Measurements from ENCODE around the gene EIF3J.

The EIF3J gene

GRCh38 chr15:44588541-44588940 lies 51.6 kb downstream of the EIF3J start:
- H3K27me3 ChIP-seq, result no peaks in the 10 kb centered on the region
- H3K36me3 ChIP-seq, result peaks cover 98% of the 10 kb centered on the region
- no peak for TF ChIP-seq CTCF (IDR thresholded peaks at IDR 0.05)
- no peak overlapping the region for H3K27ac ChIP-seq
- H3K9me3 ChIP-seq, result no peaks in the 10 kb centered on the region
- no peak overlapping the region for H3K4me3 ChIP-seq (ENCODE audit: low read depth in 1 of 2, low read length in 1 of 2)
- no peaks in the 10 kb centered on the region for H3K4me1 ChIP-seq (ENCODE audit: control insufficient read depth in 1 of 2, insufficient read depth in 1 of 2, low read depth in 1 of 2, low read length in 1 of 2)

GRCh38 chr15:44591326-44591725 lies 54.4 kb downstream of the EIF3J start:
- no peak overlapping the region for H3K27ac ChIP-seq
- H3K27me3 ChIP-seq, result no peaks in the 10 kb centered on the region
- no peak for TF ChIP-seq CTCF (IDR thresholded peaks at IDR 0.05)
- no peak overlapping the region for H3K4me3 ChIP-seq (ENCODE audit: low read depth in 1 of 2, low read length in 1 of 2)
- no peaks in the 10 kb centered on the region for H3K9me3 ChIP-seq
- H3K36me3 ChIP-seq, result peaks cover 98% of the 10 kb centered on the region
- H3K4me1 ChIP-seq (ENCODE audit: control insufficient read depth in 1 of 2, insufficient read depth in 1 of 2, low read depth in 1 of 2, low read length in 1 of 2), result no peaks in the 10 kb centered on the region

DNA sequence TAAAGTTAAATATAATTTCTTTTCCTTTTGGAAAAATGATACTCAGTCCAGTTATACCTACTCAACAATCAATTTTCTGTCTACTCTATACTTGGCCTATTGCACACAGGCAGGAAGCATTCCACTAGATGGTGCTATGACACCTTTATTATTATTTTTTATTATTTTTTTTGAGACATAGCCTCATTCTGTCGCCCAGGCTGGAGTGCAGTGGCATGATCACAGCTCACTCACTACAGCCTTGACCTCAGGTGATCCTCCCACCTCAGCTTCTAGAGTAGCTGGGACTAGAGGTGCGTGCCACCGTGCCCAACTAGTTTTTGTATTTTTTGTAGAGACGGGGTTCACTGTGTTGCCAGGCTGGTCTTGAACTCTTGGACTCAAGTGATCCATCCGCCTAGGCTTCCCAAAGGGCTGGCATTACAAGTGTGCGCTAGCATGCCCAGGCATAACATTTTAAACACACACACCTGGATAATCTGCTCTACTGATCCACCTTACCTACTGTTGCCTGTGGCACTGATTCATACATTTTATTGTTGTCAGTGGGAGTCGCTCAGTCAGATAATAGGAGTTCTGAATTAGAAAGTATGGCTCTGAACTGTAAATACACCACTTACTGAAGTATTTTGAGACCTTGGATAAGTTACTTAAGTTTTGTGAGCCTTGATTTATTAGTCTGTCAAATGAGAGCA lies 56.2 kb downstream of the EIF3J start:
- Histone ChIP-seq H3K36me3 (peaks cover 100% of the 10 kb centered on the region), H3K27ac (no peak overlapping the region), H3K4me1 (ENCODE audit: control insufficient read depth in 1 of 2, insufficient read depth in 1 of 2, low read depth in 1 of 2, low read length in 1 of 2) (no peaks in the 10 kb centered on the region), H3K4me3 (ENCODE audit: low read depth in 1 of 2, low read length in 1 of 2) (no peak overlapping the region), H3K9me3 (no peaks in the 10 kb centered on the region), H3K27me3 (no peaks in the 10 kb centered on the region)
- TF ChIP-seq CTCF (IDR thresholded peaks at IDR 0.05), result peak; percentile 12

DNA sequence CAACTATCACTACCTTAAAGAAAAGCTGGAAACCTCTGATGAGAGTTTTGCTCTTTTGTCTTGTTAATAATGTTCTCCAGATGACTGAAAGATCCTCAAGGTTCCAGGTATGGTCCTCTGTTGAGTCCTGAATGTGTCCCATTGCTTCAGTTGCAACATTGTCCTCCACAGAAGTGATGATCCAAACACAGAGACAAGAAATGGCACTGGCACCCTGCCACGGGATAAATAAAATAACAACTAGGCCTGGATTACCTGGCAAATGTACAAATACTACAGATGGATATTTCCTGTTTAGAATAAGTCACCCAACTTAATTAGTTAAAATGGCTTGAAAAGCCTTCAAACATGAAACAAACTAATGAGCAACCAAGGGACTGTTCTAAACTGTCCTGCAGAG lies 58.3 kb downstream of the EIF3J start:
- Histone ChIP-seq H3K27me3 (no peaks in the 10 kb centered on the region), H3K4me3 (ENCODE audit: low read depth in 1 of 2, low read length in 1 of 2) (no peak overlapping the region), H3K9me3 (peaks cover 3% of the 10 kb centered on the region), H3K4me1 (ENCODE audit: control insufficient read depth in 1 of 2, insufficient read depth in 1 of 2, low read depth in 1 of 2, low read length in 1 of 2) (no peaks in the 10 kb centered on the region), H3K36me3 (peaks cover 100% of the 10 kb centered on the region), H3K27ac (no peak overlapping the region)
- no peak for TF ChIP-seq CTCF (IDR thresholded peaks at IDR 0.05)

DNA sequence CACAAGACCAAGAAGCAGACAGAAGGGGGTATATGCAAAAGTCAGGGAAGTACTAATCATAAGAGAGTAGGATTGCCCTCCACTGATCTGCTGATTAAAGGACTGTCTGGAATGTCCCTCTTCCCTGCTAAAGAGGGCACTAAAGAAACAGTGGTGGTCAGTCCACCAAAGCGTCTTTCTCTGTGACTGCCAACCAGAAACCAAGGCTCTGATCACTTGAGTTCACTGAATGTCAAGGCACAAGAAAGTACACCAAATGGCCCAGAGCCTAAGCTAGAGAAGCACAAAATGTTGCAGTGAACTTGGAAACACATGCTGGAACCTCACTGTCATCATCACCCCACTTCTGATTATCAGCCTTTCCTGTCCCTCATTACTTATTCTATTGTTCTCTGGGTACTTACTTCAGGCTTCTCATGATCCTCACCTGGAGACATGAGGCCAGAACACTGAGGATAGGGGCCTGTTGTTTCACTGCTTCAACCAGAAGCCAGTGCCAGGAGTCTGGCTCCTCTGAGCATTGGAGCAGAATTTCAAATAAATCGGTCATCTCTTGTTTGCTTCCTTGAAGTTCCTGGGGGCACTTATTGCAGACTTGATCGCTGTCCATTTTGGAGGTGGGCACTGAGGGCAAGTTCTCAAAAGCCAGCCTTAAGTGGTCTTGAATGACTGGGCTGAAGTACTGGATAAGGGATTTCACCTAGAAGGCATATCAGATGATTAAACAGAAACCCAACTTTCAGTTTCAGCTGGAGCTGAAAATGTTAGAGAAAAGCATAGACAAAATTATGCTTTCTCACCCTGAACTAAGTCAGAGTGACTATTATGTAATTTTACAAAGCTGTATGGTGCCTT lies 58.9 kb downstream of the EIF3J start:
- no peaks in the 10 kb centered on the region for H3K27me3 ChIP-seq
- no peak for TF ChIP-seq CTCF (IDR thresholded peaks at IDR 0.05)
- no peak overlapping the region for H3K27ac ChIP-seq
- H3K36me3 ChIP-seq, result peaks cover 100% of the 10 kb centered on the region
- no peaks in the 10 kb centered on the region for H3K4me1 ChIP-seq (ENCODE audit: control insufficient read depth in 1 of 2, insufficient read depth in 1 of 2, low read depth in 1 of 2, low read length in 1 of 2)
- no peak overlapping the region for H3K4me3 ChIP-seq (ENCODE audit: low read depth in 1 of 2, low read length in 1 of 2)
- peaks cover 3% of the 10 kb centered on the region for H3K9me3 ChIP-seq
